Non-pigmented ciliary epithelial cell (primary cell): ENCODE results near the gene FAM241B.
A peak's percentile ranks its signal among the peaks of the same experiment; 100 is the strongest.

Experiments used
- DNase-seq: peaks from one replicate; pipeline ENCODE4 v3.0.0-alpha.2; 2010; ENCODE audit warnings: low read depth

The FAM241B gene

DNA sequence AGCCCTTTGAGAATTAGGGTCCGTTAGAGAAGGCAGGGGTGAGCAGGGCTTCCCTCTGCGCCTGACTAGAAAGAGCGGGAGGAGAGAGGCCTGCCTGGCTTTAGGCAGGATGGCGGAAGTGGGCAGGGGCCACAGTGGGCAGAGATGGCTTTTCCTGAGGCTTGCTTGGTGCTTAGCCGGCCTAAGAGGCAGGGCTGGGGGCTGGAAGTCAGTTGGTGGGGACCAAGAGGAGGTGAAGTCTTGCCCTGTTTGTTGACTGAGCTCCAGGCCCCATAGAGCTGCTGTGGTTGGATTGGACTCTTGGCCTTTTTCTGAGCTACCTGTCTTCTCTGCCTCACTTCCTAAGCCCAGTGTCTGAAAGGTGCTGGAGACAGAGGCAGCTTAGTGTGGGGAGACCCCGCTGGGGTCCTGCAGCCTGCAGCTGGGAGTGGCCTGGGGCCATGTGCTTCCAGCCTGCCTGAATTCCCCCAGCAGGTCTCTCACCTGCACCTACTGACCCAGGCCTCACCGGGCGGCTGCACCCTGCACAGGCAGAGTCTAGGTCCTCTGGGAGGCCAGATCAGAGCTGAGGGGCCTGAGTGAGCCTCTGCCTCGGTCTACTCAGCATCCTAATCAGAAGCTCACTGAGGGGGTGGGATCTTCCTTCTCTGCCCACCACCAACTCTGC lies 4.8 kb downstream of the FAM241B start:
- DNase-seq = no peak

DNA sequence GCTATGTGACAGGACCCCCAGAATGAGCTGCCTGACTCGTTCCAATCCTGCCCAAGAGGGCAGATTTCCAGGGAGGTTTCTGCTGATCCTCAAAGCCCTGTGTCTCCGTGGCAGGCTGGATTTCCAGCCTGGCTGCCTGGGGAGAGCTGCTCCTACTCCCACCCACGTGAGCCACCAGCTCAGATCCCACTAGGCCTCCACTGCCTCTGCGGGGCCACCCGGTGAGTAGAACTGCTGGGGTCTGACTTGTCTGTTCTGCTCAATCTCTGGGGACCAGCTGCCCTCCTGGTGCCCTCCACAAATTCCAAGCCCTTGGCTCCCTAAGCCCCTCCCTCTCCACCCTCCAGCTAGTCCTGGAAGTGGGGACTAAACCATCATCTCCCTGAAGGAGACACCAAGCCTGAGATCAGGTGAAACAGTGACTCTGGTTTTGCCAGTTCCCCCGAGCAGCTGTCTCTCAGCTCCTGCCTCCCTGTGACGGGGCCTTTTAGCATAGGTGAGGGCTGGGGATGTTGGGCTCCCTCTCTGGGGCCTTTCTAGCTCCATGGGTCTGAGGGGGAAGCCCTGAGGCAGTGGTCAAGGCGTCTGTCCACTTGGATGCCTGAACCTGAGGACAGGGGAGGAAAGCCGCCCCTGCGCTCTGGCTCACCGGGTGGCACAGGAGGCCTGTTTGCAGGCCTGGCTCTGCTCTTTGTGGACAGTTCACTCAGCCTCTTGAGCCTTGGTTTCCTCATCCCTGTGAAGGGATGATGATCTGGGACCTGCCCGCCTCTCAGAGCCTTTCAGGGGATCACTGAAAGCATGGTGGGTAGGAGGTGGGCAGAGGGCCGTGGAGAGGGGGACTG lies 5.6 kb downstream of the FAM241B start:
- no peak for DNase-seq

DNA sequence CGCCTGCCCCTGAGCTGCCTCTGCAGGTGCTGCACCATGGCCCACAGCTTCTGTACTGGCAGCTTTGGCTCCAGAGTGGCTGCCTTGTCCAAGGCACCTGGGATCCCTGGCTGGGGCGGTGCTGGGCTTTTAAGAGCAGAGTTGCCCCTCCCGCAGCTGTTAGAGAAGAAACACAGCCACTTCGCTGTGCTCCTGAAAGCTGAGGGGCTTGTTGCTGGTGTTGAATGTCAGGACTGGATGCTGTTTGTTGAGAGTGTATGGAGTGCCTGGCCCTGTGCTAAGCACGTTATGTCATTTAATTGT lies 6.2 kb downstream of the FAM241B start:
- no peak for DNase-seq

DNA sequence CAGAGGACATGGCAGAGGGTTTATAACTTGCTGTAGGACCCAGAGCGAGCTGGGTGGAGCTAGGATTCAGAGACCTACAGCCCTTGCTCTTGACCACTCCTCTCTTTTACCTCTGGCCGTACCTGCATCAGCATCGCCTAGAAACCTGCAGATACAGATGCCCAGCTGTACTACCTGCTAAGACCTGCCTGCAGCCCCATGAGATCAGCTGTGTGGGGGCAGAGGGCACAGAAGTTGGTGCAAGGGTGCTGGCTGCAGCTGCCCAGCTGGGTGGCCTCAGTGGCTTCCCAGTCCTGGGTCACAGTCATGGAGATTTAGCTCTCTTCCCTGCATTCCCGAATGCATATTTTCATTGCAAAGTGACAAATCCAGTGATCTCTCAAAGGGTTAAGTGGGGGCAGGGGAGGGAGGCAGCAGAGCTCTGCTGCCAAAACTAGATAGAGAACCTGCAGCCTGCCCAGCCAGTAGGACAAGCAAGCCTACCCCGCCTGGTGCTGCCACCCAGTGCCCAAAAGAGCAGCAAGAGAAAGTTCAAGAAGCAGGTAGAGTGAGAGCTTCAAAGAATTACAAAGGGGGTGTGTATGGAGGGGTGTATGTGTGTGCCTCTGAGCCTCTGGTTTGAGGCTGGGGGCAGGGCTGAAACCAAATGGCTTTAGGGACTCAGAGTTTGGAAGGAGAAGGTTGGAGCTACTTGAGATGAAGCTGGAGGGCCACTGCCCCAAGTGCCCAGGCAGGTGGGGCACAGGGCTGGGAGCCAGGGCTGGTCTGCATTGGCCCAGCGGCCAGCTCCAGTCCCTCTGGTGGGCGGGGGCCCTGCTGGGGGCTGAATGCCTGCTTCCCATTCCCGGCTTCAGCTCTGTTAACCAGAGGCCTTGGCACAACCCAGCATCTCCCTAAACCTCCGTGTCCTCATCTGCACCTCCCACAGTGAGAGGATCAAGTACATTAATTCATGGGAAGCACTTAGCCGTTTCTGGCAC lies 6.9 kb downstream of the FAM241B start:
- DNase-seq = no peak

DNA sequence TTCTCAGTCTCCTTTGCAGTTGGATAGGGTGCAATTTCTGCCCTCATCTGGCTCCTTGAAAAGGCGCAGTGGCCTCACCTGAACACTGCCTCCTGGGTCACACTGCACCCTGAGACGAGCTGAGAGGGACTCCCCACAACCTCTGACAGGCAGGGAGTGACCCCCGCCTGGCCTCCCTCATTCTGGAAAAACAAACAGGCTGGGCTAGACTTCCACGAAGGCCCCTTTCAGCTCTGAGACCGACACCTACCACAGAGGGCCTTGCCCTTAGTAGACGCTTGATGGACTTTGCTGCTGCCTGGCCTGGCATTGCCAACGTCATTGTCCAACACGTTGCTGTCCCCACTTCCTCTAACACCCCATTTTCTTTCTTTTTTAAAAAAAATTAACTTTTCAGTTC lies 8.6 kb downstream of the FAM241B start:
- no peak for DNase-seq

DNA sequence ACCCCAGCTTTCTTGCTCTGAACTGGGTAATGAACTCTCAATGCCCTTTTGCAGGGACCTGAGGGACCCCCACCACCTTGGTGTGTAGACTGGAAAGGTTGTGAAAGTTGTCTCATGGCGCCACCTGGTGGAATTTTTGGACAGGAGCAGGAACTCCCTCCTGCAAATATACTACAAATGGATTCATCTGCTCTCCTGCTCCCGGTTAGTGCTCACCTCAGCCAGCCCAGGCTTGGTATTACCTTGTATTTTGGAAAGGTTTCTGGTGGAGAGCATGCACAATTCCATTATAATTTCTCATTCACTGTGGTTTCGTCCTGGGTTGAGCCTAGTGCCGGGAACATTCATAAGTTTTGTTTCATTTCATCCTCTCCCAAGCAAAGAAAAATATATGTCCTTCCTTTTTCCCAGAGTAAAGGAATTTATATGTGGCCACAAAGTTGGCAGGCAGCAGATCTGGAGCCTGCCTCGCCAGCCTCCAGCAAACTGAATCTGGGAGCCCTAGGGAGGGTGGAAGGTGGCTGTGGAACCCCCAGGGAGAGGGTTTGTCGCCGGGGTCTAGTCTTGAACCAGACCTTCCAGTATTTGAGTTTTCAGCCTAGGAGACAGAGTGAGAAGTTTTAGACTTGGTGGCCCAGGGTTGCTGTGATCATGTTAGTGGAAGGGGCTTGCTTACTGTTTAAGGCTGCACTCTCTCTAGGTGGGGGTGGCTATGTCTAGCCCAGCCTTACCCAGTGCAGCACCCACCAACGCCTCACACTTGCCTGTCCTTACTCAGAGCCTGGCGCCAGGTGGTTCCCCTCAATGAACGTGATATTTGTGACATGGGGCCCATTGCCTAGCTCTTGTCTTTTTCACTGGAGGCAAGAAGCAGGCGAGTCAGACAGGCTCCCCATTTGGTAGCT lies 9.5 kb downstream of the FAM241B start:
- DNase-seq = peak; percentile 10

DNA sequence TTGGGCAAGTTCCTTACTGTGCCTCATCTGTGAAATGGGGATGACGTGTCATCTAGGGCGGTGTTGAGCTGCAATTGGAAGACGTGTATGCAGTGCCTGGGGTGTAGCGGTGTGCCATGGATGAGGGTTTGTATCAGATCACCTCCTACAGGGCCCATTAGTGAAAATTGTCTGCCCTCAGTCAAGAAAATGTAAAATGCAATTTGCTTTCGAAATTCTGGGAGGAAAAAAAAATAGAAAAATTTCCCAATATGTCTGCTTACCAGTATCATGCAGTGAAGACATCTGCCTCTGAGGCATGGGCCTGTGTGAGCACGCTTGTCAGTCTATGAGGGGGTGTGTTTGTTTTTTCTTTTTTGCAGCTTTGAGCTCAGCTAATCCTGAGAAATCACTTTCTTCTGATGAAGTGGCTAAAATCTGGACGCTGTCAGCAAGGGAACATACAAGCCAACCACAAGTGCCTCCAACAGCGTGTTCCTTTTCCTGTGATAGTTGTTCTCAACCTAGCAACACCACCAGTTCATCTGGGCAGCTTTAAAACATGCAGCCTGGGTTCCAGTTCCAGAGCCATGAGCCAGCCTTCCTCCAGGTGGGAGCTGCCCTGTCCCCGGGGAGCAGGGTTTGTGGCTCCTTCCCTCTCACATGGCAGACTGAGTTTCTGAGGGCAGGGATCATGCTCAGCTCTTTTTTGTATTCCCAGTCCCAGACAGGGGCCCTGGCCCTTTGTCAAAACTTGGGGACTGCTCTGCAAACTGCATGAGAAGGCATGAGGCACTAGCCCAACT lies 10.3 kb downstream of the FAM241B start:
- DNase-seq = no peak

DNA sequence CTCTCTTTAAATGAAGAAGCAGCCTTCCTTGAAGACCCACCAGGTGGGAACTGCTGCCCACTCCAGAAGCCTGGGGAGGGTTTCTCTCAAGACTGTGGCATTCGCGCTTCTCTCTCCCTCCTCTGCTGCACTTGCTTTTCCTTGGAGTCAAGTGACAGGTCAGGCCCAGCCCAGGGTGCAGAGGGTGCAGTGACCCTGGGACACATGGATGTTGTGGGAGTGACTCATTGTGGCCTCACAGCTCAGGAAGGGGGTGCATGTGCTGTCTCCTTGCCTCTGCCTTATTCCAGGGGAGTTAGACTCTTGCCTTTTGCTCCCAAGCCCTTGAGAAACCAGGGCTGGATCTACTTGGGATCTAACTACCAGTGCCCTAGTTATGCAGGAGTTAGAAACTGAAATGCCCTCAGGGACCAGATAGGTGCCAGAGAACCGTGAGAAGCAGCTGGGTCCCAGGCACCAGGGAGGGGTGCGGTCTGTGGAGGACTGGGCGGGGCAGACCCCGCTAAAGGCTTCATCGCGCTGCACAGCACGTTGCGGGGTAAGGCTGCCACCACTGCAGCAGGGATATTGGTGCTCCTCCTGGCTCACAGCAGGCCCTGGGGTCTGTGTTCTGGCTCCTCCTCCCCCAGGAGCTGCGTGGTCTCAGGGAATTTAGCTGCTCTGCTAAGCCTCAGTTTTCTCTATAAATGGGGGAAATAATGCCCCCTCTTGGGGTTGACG lies 11.4 kb downstream of the FAM241B start:
- DNase-seq = no peak

DNA sequence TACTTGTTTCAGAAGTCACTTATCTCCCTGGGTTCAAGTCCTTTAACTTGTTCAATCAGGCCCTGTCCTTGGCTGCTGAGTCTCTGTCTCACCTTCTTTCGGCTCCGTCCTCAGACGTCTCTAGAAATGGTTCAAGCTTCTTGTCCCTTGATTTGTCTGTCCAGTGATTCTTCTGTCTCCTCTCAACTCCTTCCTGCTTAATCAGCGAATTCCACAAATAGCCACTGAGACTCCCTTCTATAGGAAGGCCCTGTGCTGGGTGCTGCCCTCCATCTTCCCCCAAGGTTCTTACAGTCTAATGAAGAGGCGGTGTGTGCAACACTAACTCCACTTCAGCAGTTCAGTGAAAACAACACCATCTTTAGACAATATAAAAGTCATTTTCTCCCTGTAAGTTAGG lies 12.7 kb downstream of the FAM241B start:
- DNase-seq = no peak

DNA sequence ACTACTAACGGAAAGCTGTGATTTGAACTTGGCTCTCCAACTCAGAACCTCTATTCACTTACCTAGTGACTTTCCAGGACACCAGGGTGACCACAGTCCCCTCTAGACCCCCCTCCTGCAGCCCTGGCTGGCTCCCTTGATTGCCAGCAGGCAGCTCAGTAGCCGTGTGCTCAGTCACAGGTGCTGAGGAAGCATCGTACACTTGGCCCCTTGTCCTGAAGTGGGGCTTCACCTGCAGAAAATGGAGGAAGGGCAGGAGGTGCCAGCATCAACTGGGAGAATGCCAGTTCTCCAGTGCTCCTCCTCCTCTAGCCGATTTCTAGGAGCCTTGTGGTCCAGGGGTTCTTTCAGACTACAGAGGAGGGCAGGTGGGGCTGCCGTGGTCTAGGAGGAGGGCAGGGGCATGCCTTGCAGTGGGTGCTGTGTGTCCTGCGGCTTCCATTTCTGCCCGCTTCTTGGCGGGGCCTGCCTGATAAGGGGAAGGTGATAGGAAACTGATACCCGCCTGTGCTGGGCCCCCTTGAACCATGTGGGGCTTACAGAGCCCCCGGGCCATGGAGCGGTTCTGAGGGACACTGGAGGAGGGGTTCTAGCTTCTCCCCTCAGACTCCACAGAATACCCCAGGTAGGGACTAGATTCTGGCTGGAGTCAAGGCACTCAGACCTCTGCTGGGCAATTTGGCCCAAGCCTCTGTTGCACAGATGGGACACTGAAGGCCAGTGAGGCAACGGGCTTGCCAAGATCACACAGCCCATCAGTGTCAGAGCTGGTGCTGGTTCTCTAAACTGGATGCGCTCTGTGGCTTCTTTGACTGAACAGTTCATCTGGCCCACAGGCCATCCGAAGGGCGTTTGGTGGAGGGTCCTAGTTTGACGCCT lies 14.0 kb downstream of the FAM241B start:
- no peak for DNase-seq

DNA sequence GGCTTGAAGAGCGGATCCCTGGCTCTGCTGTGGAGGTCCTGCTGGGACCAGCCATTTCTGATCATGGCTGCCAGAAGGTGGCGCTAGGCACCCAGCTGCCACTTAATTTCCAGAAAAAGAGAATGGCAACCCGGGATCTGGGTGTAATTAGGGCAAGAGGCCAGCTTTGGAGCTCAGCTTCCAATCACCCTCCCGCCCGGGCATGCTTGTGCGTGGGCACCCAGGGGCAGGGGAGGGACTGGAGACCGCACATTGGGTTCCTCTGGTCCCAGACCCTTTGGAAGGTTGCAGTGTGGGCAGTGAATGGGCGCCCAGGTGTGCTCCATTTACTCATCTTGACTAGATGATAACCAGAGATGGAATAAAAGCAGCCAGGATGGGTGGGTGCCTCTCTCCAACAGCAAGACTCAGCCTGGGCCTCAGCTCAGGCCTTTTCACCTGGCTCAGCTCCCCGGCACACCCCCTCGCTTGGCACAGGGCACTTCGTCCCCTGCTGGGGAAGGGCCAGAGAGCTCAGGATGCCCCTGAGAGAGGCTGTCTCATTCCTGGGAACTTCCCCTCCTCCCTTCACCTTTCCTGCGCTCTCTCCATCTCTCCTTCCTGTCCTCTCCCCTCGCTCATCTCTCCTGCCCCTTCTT lies 14.7 kb downstream of the FAM241B start:
- peak; percentile 6 for DNase-seq

DNA sequence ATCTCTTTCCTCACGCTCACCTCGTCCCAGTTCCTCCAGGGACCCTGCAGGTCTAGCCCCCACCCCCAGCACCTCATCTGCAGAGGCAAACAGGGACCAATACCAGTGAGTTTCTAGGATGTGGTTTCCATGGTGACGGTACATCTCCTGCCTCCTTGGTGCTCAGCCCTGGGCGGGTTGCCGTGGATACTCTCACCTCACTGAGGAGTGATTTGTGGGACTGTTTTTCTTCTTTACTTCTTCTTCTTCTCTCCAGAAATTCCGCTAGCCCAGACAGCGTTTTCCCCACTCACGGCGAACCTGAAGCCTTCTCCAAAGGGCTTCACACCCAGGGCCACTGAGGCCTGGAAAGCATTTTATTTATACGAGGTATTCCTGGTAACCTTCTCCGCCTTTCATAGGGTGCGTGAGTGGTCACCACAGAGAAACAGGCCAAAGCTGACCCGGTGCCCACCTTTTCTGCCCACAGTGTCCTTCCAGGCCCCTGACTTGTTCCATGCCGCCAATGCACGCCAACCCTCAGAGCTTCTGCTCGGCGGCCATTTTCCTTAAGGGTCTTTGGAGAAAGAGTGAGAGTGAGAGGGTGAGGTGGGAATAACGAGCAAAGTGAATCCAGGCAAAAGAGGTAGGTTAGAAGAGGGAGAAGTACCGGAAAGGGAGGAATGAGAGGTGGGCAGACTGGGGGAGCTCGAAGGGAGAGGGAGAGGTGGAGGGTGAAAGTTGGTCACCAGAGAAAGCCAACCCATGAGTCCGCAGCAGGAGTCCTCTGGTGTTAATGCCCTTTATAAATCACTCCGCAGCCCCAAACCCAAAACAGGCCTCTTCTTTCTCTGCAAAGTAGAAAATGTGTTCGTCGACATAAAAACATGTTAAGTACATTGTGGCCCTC lies 15.5 kb downstream of the FAM241B start:
- no peak for DNase-seq

DNA sequence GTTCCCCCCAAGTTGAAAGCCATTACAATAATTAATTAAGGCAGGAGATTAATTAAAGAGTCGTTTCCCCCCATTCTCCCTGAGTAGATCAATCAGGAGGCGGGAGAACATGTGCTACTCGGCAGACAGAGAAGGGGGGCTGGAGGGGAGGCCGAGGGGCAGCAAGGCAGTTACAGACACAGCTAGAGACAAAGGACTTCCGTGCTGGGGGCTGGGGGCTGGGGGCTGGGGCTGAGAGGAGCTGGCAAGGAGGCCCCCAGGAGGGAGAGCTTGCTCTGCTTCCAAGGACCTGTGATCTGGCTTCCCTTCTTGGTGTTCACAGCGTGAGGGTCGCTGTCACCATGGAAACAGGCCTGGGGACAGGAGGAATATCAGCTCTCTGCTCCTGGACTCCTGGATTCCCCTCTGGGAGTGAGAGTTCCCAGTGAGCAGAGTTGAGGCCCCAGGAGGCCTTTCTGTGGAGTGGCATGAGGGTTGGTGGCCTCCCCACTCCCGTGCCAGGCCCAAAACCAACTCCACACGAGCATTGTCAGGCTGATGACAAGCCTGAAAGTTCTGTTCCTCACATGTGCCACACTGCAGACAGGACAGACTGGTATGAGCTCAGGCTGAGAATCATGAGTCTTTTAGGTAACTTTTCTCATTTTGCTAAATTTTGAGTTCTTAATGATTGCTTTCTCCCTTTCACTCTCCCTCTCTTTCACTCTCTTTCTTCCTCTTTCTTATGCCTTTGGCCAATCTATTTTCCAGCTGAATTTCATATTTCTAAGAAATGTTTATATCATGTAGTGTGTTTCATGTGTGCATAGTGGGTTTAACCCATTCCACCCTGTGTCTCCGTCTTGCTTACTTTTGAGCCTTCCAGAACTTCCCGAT lies 16.4 kb downstream of the FAM241B start:
- no peak for DNase-seq

DNA sequence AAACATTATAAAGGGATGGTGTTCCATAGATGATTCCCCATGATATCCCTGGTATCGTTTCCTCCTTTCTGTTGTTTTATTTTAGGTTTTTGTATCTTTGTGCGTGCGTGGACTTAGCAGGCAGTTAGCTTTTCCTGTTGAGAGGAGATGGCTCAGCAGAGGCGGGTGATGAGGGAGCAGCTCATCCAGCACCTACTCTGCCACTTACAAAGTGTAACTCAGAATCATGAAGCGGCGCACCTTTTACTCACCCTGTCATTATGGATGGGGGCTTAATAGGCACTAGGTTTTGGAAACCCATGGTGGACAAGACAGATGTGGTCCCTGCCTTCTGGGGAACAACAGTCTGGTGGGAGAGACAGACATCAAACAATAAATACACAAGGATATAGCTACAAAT lies 17.1 kb downstream of the FAM241B start:
- no peak for DNase-seq

DNA sequence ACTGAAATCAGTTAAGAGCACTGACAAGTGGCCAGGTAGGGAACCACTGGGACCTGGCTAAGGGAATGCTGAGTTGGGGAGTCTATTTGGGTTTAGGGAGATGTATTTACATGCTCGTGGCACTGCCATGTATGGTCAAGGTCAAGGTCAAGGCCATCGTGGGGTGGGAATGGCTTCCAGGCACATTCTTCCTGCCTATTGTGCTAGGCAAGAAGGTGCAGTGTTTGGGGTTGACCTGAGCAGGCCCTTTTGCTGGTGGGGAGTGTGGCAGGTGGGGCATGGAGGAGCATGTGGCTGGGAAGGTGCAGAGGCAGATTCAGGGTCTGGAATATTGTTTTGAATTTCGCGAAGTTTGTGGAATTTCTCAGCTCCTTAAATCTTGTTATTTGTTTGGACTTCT lies 17.8 kb downstream of the FAM241B start:
- no peak for DNase-seq

DNA sequence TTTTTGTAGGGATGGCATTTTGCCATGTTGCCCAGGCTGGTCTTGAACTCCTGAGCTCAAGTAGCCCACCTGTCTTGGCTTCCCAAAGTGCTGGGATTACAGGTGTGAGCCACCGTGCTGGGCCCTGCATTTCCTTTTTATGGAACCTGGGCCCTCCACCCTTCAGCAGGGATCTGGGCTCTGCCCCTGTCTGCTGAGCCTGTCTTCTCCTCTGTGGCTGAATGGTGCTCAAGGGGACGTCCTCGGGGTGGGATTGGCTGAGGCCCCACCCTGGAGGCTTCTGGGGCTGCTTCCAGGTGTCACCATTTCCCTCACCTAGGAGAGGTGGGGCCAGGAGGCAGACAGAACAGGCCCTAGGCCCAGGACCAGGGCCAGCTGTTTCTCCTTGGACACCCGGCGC lies 18.4 kb downstream of the FAM241B start:
- no peak for DNase-seq
